ENCODE data around the gene OBSCN. TPM values are rescaled to one million over a fixed set of nuclear protein-coding genes. Genes with fewer than 3 reads are reported as not detected.
A peak's percentile ranks its signal among the peaks of the same experiment; 100 is the strongest.

OBSCN gene
- total and polyA plus RNA-seq, 2 of the 13 experiments (the other 11 are each of a cell fraction or from before 2014, with no cell fraction given): 0.20 TPM

- no peak for TF ChIP-seq ZNF33A (CRISPR knock-in tag; IDR thresholded peaks at IDR 0.05; ENCODE audit: borderline replicate concordance)
- no peak for TF ChIP-seq MBNL3 (CRISPR knock-in tag; conservative IDR thresholded peaks at IDR 0.05)
- no peak for TF ChIP-seq HNRNPUL1 (IDR thresholded peaks at IDR 0.05; ENCODE audit: low read depth, low read length)
- TF ChIP-seq, protein P1, sequence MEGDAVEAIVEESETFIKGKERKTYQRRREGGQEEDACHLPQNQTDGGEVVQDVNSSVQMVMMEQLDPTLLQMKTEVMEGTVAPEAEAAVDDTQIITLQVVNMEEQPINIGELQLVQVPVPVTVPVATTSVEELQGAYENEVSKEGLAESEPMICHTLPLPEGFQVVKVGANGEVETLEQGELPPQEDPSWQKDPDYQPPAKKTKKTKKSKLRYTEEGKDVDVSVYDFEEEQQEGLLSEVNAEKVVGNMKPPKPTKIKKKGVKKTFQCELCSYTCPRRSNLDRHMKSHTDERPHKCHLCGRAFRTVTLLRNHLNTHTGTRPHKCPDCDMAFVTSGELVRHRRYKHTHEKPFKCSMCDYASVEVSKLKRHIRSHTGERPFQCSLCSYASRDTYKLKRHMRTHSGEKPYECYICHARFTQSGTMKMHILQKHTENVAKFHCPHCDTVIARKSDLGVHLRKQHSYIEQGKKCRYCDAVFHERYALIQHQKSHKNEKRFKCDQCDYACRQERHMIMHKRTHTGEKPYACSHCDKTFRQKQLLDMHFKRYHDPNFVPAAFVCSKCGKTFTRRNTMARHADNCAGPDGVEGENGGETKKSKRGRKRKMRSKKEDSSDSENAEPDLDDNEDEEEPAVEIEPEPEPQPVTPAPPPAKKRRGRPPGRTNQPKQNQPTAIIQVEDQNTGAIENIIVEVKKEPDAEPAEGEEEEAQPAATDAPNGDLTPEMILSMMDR (CRISPR knock-in tag; IDR thresholded peaks at IDR 0.05): peak; percentile 89
- no peak for TF ChIP-seq RAD51 (IDR thresholded peaks at IDR 0.05; ENCODE audit: borderline replicate concordance)
- TF ChIP-seq ZNF251 (CRISPR knock-in tag; IDR thresholded peaks at IDR 0.05): no peak
- no peak for TF ChIP-seq ZNF207 (IDR thresholded peaks at IDR 0.05; ENCODE audit: borderline replicate concordance)
- no peak for TF ChIP-seq USF2 (IDR thresholded peaks at IDR 0.05; ENCODE audit: low read depth, low read length)
- no peak for TF ChIP-seq USF2 (CRISPR knock-in tag; IDR thresholded peaks at IDR 0.05; ENCODE audit: borderline replicate concordance)
- TF ChIP-seq, protein P2, sequence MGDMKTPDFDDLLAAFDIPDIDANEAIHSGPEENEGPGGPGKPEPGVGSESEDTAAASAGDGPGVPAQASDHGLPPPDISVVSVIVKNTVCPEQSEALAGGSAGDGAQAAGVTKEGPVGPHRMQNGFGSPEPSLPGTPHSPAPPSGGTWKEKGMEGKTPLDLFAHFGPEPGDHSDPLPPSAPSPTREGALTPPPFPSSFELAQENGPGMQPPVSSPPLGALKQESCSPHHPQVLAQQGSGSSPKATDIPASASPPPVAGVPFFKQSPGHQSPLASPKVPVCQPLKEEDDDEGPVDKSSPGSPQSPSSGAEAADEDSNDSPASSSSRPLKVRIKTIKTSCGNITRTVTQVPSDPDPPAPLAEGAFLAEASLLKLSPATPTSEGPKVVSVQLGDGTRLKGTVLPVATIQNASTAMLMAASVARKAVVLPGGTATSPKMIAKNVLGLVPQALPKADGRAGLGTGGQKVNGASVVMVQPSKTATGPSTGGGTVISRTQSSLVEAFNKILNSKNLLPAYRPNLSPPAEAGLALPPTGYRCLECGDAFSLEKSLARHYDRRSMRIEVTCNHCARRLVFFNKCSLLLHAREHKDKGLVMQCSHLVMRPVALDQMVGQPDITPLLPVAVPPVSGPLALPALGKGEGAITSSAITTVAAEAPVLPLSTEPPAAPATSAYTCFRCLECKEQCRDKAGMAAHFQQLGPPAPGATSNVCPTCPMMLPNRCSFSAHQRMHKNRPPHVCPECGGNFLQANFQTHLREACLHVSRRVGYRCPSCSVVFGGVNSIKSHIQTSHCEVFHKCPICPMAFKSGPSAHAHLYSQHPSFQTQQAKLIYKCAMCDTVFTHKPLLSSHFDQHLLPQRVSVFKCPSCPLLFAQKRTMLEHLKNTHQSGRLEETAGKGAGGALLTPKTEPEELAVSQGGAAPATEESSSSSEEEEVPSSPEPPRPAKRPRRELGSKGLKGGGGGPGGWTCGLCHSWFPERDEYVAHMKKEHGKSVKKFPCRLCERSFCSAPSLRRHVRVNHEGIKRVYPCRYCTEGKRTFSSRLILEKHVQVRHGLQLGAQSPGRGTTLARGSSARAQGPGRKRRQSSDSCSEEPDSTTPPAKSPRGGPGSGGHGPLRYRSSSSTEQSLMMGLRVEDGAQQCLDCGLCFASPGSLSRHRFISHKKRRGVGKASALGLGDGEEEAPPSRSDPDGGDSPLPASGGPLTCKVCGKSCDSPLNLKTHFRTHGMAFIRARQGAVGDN (CRISPR knock-in tag; IDR thresholded peaks at IDR 0.05): peak; percentile 61
- TF ChIP-seq KDM2A (CRISPR knock-in tag; IDR thresholded peaks at IDR 0.05; ENCODE audit: borderline replicate concordance, low read depth): peak; percentile 77; the same call in 1 of the 2 replicates
- no peak for TF ChIP-seq KDM5A (IDR thresholded peaks at IDR 0.05; ENCODE audit: borderline replicate concordance, low read length)
- TF ChIP-seq ZNF335 (CRISPR knock-in tag; IDR thresholded peaks at IDR 0.05): no peak
- TF ChIP-seq ZNF776 (CRISPR knock-in tag; IDR thresholded peaks at IDR 0.05): no peak
- TF ChIP-seq SMYD3 (CRISPR knock-in tag; IDR thresholded peaks at IDR 0.05): no peak
- TF ChIP-seq, protein P3, sequence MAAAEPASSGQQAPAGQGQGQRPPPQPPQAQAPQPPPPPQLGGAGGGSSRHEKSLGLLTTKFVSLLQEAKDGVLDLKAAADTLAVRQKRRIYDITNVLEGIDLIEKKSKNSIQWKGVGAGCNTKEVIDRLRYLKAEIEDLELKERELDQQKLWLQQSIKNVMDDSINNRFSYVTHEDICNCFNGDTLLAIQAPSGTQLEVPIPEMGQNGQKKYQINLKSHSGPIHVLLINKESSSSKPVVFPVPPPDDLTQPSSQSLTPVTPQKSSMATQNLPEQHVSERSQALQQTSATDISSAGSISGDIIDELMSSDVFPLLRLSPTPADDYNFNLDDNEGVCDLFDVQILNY (CRISPR knock-in tag; conservative IDR thresholded peaks at IDR 0.05): no peak
- TF ChIP-seq KDM6A (CRISPR knock-in tag; IDR thresholded peaks at IDR 0.05; ENCODE audit: low read depth): no peak
- TF ChIP-seq LCORL (IDR thresholded peaks at IDR 0.05): no peak
- no peak for TF ChIP-seq LCORL (CRISPR knock-in tag; IDR thresholded peaks at IDR 0.05)
- no peak for TF ChIP-seq U2AF1 (optimal IDR thresholded peaks at IDR 0.05; ENCODE audit: low read depth, low read length)
- TF ChIP-seq HNRNPL (IDR thresholded peaks at IDR 0.05; ENCODE audit: low read depth, low read length): no peak
- no peak for TF ChIP-seq FOXO1 (CRISPR knock-in tag; IDR thresholded peaks at IDR 0.05)
Observed at GRCh38 chr1:228212966-228213844, 5.4 kb downstream of the OBSCN start (continued).
